Measurements from ENCODE around the gene HAT1.
"Not testable (repeated sequence)": the region's sequence is repeated elsewhere in the genome, so short reads cannot be mapped to it uniquely, and the experiment has no call there.

Gene HAT1

DNA sequence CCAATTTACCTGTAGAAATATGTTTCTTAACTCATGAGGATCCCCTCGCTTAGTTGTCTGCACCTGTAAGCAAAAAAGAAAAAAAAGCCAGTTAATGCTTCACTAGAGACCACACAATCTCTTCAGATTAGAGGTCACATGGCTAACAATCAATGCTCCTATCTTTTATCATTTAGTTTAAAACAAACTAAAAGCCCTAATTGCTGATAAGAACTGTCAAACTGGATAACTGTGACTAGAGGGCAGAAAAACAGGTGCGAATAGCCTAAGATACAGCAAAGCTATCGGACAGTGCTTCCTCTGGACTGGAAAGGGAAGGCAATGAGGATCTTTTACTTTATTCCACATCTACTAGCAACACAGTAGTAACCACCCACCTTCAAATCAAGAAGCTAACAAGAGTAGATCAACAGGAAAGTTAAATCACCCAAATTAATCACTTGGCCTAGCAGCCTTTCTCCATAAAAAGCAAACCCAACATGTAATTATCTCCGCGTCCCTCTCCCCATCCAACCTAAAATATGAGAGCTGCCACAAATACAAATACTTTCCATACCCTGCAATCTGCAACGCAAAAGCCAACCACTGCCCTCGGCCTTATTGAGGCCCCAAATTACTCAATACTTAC lies 29.0 kb upstream of the HAT1 start:
- Histone ChIP-seq H3K36me3 (ENCODE audit: control insufficient read depth in 1 of 2, insufficient read depth in 2 of 2, low read length in 2 of 2) (peaks cover 0 to 5% of the 10 kb centered on the region in 2 donors), H3K27ac (ENCODE audit: low read length) (peak overlapping the region; percentile 89), H3K27me3 (ENCODE audit: low read depth, low read length) (no peaks in the 10 kb centered on the region), H3K9me3 (ENCODE audit: control insufficient read depth in 1 of 2, low read length in 2 of 2) (no peaks in the 10 kb centered on the region), H3K4me3 (ENCODE audit: low read depth in 1 of 2, low read length in 2 of 2) (peak overlapping the region; percentile 97 to 100), H3K4me1 (ENCODE audit: control insufficient read depth in 1 of 2, insufficient read depth in 2 of 2, low read length in 2 of 2) (peaks cover 0 to 20% of the 10 kb centered on the region in 2 donors)

DNA sequence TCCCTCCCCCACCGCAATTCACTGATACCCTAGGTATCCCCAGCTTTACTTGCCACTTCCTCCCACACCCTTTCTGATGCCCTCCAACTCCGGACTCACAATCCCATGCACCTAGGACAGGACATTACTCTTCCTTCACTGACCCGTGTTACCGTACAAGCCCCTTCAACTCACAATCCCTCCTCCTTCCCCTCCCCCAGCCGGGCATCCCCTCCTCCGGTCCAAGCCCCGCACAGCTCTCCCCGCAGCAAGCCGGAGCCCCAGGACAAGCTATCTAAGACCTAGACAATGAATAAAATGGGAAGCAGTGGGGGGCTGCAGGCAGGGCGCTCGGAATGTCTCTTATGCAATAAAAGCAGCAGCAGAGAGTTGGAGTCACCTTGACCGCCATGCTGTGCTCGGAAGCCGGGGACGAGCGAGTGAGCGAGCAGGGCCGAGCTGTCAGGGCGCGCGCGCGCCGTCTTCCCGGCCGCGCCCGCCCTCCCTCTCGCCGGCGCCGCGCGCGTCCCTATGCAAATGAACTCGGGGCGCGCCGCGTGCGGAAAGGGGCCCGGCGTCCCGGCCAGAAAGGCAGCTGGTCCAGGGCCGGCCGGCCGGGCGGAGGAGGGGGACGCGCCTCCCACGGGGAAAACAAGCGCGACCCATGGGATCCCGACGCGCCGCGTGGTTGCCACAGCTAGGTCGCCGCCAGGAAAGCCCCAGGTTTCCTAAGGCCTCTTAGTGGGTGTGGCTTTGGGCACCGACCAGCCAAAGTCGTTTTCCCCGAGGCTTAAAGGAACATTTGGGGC lies 28.2 kb upstream of the HAT1 start, which contains the start of gene SLC25A12:
Gene SLC25A12 (minus strand): TSS at position 421 of the 788 bp plus-strand sequence. CDS start 30 bp downstream, at position 391.
- Histone ChIP-seq H3K4me1 (ENCODE audit: control insufficient read depth in 1 of 2, insufficient read depth in 2 of 2, low read length in 2 of 2) (peaks cover 0 to 20% of the 10 kb centered on the region in 2 donors), H3K27ac (ENCODE audit: low read length) (peak within 1 kb of the TSS; percentile 89)

DNA sequence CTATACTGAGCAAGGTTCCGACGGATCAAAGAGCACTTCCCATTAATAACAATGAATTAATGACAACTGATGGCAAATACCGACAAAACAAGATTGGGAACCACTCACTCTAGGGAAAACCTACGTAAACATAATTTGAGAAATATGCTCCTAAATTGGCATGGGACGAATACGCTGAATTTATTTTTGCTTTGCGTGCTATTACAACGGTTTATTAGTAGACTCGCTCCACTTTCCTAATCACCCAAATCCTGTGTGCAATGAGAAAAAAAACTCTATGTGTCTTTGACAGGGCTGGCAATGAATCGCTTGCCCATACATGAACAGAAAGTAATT lies 27.7 kb upstream of the HAT1 start:
- Histone ChIP-seq H3K36me3 (ENCODE audit: control insufficient read depth in 1 of 2, insufficient read depth in 2 of 2, low read length in 2 of 2) (peaks cover 0 to 5% of the 10 kb centered on the region in 2 donors), H3K4me3 (ENCODE audit: low read depth in 1 of 2, low read length in 2 of 2) (peak overlapping the region; percentile 97 to 100), H3K4me1 (ENCODE audit: control insufficient read depth in 1 of 2, insufficient read depth in 2 of 2, low read length in 2 of 2) (peaks cover 0 to 19% of the 10 kb centered on the region in 2 donors), H3K27me3 (ENCODE audit: low read depth, low read length) (no peaks in the 10 kb centered on the region), H3K9me3 (ENCODE audit: control insufficient read depth in 1 of 2, low read length in 2 of 2) (no peaks in the 10 kb centered on the region), H3K27ac (ENCODE audit: low read length) (peak overlapping the region; percentile 89)

More for the DNA sequence above, 28.2 kb upstream of the HAT1 start, which contains the start of gene SLC25A12:
- no peaks in the 10 kb centered on the region for H3K9me3 ChIP-seq (ENCODE audit: control insufficient read depth in 1 of 2, low read length in 2 of 2)
- no peaks in the 10 kb centered on the region for H3K27me3 ChIP-seq (ENCODE audit: low read depth, low read length)
- peaks cover 0 to 5% of the 10 kb centered on the region in 2 donors for H3K36me3 ChIP-seq (ENCODE audit: control insufficient read depth in 1 of 2, insufficient read depth in 2 of 2, low read length in 2 of 2)
- peak within 1 kb of the TSS; percentile 97 to 100 for H3K4me3 ChIP-seq (ENCODE audit: low read depth in 1 of 2, low read length in 2 of 2)

DNA sequence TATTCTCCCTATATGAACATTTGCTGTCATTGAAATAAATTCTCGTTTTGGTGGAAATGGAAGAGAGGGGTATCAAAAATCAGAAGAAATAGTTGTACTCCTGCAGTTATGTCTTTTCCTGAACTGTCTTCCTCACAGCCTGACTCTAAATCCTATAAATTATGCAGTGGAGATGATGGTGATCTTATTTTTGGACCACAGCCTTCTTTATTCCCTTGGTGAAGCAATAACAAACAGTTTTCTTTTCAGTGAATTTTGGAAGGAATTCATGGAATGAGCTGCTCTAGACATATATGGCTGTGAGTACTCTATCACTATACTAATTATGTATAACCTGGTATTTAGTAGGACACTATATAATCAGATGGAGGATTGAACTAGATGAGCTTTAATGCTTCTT lies 26.5 kb upstream of the HAT1 start:
- Histone ChIP-seq H3K27ac (ENCODE audit: low read length) (no peak overlapping the region), H3K4me1 (ENCODE audit: control insufficient read depth in 1 of 2, insufficient read depth in 2 of 2, low read length in 2 of 2) (peaks cover 0 to 15% of the 10 kb centered on the region in 2 donors), H3K27me3 (ENCODE audit: low read depth, low read length) (no peaks in the 10 kb centered on the region), H3K36me3 (ENCODE audit: control insufficient read depth in 1 of 2, insufficient read depth in 2 of 2, low read length in 2 of 2) (peaks cover 0 to 5% of the 10 kb centered on the region in 2 donors), H3K4me3 (ENCODE audit: low read depth in 1 of 2, low read length in 2 of 2) (no peak overlapping the region), H3K9me3 (ENCODE audit: control insufficient read depth in 1 of 2, low read length in 2 of 2) (no peaks in the 10 kb centered on the region)

DNA sequence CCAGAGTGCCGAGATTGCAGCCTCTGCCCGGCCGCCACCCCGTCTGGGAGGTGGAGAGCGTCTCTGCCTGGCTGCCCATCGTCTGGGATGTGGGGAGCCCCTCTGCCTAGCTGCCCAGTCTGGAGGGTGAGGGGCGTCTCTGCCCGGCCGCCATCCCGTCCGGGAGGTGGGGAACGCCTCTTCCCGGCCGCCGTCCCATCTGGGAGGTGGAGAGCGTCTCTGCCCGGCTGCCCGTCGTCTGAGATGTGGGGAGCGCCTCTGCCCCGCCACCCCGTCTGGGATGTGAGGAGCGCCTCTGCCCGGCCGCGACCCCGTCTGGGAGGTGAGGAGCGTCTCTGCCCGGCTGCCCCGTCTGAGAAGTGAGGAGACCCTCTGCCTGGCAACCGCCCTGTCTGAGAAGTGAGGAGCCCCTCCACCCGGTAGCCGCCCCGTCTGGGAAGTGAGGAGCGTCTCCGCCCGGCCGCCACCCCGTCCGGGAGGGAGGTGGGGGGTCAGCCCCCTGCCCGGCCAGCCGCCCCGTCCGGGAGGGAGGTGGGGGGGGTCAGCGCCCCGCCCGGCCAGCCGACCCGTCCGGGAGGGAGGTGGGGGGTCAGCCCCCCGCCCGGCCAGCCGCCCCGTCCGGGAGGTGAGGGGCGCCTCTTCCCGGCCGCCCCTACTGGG lies 22.5 kb upstream of the HAT1 start:
- not testable (repeated sequence) for H3K9me3 ChIP-seq (ENCODE audit: control insufficient read depth in 1 of 2, low read length in 2 of 2); H3K4me3 ChIP-seq (ENCODE audit: low read depth in 1 of 2, low read length in 2 of 2); H3K27ac ChIP-seq (ENCODE audit: low read length); H3K27me3 ChIP-seq (ENCODE audit: low read depth, low read length); H3K4me1 ChIP-seq (ENCODE audit: control insufficient read depth in 1 of 2, insufficient read depth in 2 of 2, low read length in 2 of 2); H3K36me3 ChIP-seq (ENCODE audit: control insufficient read depth in 1 of 2, insufficient read depth in 2 of 2, low read length in 2 of 2)

DNA sequence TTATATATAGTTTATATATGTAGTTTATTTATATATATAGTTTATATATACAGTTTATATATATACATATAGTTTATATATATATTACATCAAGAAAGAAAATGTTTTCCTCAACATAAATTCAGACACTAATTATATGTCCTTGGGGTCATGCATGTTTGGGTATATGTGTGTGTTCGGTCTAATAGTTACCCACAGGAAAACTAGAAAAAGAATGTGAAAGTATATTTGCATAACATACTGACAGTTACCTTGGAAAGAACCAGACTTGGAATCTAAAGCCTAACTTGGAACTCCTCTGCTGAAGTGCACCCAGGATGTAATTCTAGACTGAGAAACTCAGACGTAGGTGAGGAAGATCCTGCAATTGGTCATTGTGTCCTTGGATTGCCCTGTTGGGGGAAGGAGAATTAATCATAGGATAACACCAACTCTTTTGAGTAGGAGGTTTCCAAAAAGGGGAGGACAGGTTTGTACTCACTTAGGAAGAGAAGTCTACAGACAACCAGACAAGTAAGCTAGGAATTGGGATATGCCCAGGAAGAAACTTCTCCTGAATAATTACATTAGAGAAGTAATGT lies 19.3 kb upstream of the HAT1 start:
- Histone ChIP-seq H3K27ac (ENCODE audit: low read length) (no peak overlapping the region), H3K27me3 (ENCODE audit: low read depth, low read length) (peaks cover 4% of the 10 kb centered on the region), H3K4me1 (ENCODE audit: control insufficient read depth in 1 of 2, insufficient read depth in 2 of 2, low read length in 2 of 2) (no peaks in the 10 kb centered on the region), H3K36me3 (ENCODE audit: control insufficient read depth in 1 of 2, insufficient read depth in 2 of 2, low read length in 2 of 2) (no peaks in the 10 kb centered on the region), H3K4me3 (ENCODE audit: low read depth in 1 of 2, low read length in 2 of 2) (no peak overlapping the region), H3K9me3 (ENCODE audit: control insufficient read depth in 1 of 2, low read length in 2 of 2) (no peaks in the 10 kb centered on the region)

DNA sequence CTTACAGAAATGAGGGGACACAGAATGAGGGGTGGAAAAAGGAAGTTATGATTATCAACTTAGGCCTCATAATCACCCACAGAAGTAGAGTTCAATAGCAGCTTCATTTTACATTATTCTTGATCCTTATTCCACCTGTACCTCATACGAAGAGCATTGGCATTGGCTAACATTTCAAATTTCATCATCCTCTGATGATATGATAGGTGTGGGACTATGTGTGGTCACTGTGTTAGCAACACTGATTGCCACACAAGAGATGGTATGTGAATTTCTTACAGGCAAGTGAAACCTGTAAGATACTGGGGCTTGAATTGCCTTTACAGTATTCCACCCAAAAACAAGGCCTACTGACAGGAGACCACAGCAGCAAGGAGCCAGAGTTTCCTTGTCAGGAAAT lies 14.0 kb upstream of the HAT1 start:
- Histone ChIP-seq H3K27me3 (ENCODE audit: low read depth, low read length) (peaks cover 4% of the 10 kb centered on the region), H3K4me1 (ENCODE audit: control insufficient read depth in 1 of 2, insufficient read depth in 2 of 2, low read length in 2 of 2) (no peaks in the 10 kb centered on the region), H3K36me3 (ENCODE audit: control insufficient read depth in 1 of 2, insufficient read depth in 2 of 2, low read length in 2 of 2) (no peaks in the 10 kb centered on the region), H3K4me3 (ENCODE audit: low read depth in 1 of 2, low read length in 2 of 2) (no peak overlapping the region), H3K27ac (ENCODE audit: low read length) (no peak overlapping the region), H3K9me3 (ENCODE audit: control insufficient read depth in 1 of 2, low read length in 2 of 2) (no peaks in the 10 kb centered on the region)

DNA sequence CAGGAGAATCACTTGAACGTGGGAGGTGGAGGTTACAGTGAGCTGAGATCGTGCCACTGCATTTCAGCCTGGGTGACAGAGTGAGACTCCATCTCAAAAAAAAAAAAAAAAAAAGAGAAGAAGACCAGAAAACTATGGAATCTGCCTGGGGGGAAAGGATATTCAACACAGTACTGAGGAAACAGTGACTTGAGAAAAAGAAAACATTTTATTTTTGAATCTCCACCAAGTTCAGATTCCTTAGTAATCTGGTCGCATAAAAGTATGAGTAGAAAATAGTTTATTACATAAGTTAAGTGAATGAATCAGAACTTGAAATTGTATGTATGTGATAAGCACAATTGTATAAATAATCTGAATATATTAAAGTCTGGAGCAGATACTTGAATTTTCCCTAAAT lies 13.0 kb upstream of the HAT1 start:
- H3K36me3 ChIP-seq (ENCODE audit: control insufficient read depth in 1 of 2, insufficient read depth in 2 of 2, low read length in 2 of 2), result no peaks in the 10 kb centered on the region
- no peak overlapping the region for H3K4me3 ChIP-seq (ENCODE audit: low read depth in 1 of 2, low read length in 2 of 2)
- H3K27ac ChIP-seq (ENCODE audit: low read length), result no peak overlapping the region
- no peaks in the 10 kb centered on the region for H3K27me3 ChIP-seq (ENCODE audit: low read depth, low read length)
- no peaks in the 10 kb centered on the region for H3K9me3 ChIP-seq (ENCODE audit: control insufficient read depth in 1 of 2, low read length in 2 of 2)
- no peaks in the 10 kb centered on the region for H3K4me1 ChIP-seq (ENCODE audit: control insufficient read depth in 1 of 2, insufficient read depth in 2 of 2, low read length in 2 of 2)

DNA sequence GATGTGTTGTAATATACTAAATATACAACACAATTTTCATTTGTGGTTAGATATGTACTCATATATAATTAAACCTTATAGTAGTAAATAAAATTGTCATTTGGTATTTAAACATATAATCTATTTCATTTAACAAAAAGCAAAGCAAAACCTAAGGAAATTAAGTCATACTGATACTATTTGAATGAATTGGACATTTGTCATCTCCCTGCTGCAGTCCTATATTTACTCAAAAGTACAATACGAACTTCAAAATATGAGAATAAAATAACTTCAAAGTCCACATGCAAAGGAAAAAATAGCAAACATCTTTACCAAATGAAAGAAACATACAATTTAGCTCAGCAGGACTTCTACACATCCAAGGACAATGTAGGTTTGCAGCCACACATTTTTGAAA lies 11.8 kb upstream of the HAT1 start:
- Histone ChIP-seq H3K9me3 (ENCODE audit: control insufficient read depth in 1 of 2, low read length in 2 of 2) (no peaks in the 10 kb centered on the region), H3K4me1 (ENCODE audit: control insufficient read depth in 1 of 2, insufficient read depth in 2 of 2, low read length in 2 of 2) (no peaks in the 10 kb centered on the region), H3K4me3 (ENCODE audit: low read depth in 1 of 2, low read length in 2 of 2) (no peak overlapping the region), H3K27ac (ENCODE audit: low read length) (no peak overlapping the region), H3K36me3 (ENCODE audit: control insufficient read depth in 1 of 2, insufficient read depth in 2 of 2, low read length in 2 of 2) (no peaks in the 10 kb centered on the region), H3K27me3 (ENCODE audit: low read depth, low read length) (no peaks in the 10 kb centered on the region)

DNA sequence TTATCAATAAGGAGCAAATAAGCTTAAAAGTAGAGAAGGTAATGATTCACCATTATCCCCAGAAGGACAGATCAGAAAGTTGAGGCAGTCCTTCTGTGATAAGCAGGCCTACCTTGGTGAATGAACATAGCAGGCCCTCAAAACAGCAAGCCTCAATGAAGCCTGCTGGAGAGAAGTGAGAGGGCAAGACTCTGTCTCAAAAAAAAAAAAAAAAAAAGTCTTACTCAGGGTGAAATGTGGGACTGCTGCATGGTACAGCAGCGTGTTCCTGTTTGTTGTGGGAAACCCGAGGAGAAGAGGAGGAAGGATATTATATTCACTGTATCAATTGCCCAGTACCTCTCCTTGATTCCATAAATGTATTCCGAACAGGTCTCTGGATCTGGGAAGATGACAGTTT lies 8.7 kb upstream of the HAT1 start:
- no peaks in the 10 kb centered on the region for H3K4me1 ChIP-seq (ENCODE audit: control insufficient read depth in 1 of 2, insufficient read depth in 2 of 2, low read length in 2 of 2)
- no peak overlapping the region for H3K27ac ChIP-seq (ENCODE audit: low read length)
- no peaks in the 10 kb centered on the region for H3K36me3 ChIP-seq (ENCODE audit: control insufficient read depth in 1 of 2, insufficient read depth in 2 of 2, low read length in 2 of 2)
- H3K27me3 ChIP-seq (ENCODE audit: low read depth, low read length), result no peaks in the 10 kb centered on the region
- no peaks in the 10 kb centered on the region for H3K9me3 ChIP-seq (ENCODE audit: control insufficient read depth in 1 of 2, low read length in 2 of 2)
- no peak overlapping the region for H3K4me3 ChIP-seq (ENCODE audit: low read depth in 1 of 2, low read length in 2 of 2)

DNA sequence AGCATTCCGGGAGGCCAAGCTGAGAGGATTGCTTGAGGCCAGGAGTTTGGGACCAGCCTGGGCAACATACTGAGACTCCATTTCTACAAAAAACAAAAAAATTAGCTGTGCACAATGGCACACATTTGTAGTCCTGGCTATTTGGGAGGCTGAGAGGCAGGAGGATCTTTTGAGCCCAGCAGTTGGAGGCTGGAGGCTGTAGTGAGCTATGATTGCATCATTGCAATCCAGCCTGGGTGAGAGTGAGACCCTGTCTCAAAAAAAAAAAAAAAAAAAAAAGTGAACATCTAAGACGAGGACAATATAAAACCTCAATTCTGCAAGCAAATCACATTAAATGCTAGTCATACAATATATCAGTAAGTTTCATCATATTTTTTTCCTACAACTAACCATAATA lies 2.8 kb upstream of the HAT1 start:
- Histone ChIP-seq H3K4me3 (ENCODE audit: low read depth in 1 of 2, low read length in 2 of 2) (no peak overlapping the region), H3K4me1 (ENCODE audit: control insufficient read depth in 1 of 2, insufficient read depth in 2 of 2, low read length in 2 of 2) (peaks cover 11 to 18% of the 10 kb centered on the region in 2 donors), H3K9me3 (ENCODE audit: control insufficient read depth in 1 of 2, low read length in 2 of 2) (no peaks in the 10 kb centered on the region), H3K27me3 (ENCODE audit: low read depth, low read length) (no peaks in the 10 kb centered on the region), H3K36me3 (ENCODE audit: control insufficient read depth in 1 of 2, insufficient read depth in 2 of 2, low read length in 2 of 2) (peaks cover 0 to 12% of the 10 kb centered on the region in 2 donors), H3K27ac (ENCODE audit: low read length) (no peak overlapping the region)

All from muscle layer of duodenum (tissue), 2 donors.